SH-SY5Y (cell line): ENCODE measurements around the gene BRD1.

ENCODE experiments used
- GATA2 ChIP-seq: IDR thresholded peaks from 2 replicates; pipeline ENCODE4 v1.6.1; 2011; ENCODE audit warnings: mild to moderate bottlenecking, low read depth, low read length
- GATA3 ChIP-seq: IDR thresholded peaks from 2 replicates; pipeline ENCODE4 v1.6.1; 2011; ENCODE audit warnings: low read depth, mild to moderate bottlenecking, low read length, moderate library complexity

- no peak for TF ChIP-seq GATA2
- no peak for TF ChIP-seq GATA3
Observed at GRCh38 chr22:49869086-49869830, 41.6 kb upstream of the BRD1 start.
